Neural cell (in vitro differentiated cells): ENCODE results near the gene EEPD1. TPM values are rescaled to one million over a fixed set of nuclear protein-coding genes. Genes with fewer than 3 reads are reported as not detected.

Source experiments
- H2AFZ ChIP-seq: fragments of 200-600, 300-800 bp; sonication (generic), shearing (Covaris generic); 2 replicates; pipeline ENCODE4 v1.6.0; 2014; ENCODE audit warnings: low read depth, mild to moderate bottlenecking, antibody characterized with exemption, low read length, moderate library complexity
- H3F3A ChIP-seq: fragments of 200-600 bp; shearing (Covaris generic); 2 replicates; pipeline ENCODE4 v1.6.1; 2016; ENCODE audit warnings: mild to moderate bottlenecking, moderate library complexity, mixed read lengths, antibody characterized with exemption, low read length; ENCODE audit not compliant: insufficient read depth, poor library complexity, severe bottlenecking
- H3K27ac ChIP-seq: fragments of 200-600, 300-800 bp; sonication (generic), shearing (Covaris generic); 2 replicates; pipeline ENCODE4 v1.5.1; 2014; ENCODE audit warnings: mild to moderate bottlenecking, low read length, moderate library complexity
- H3K27me3 ChIP-seq: fragments of 300-800, 200-600 bp; sonication (generic), shearing (Covaris generic); 2 replicates; pipeline ENCODE4 v1.6.0; 2014; ENCODE audit warnings: mild to moderate bottlenecking, low read depth, low read length, moderate library complexity; ENCODE audit not compliant: insufficient read depth
- H3K36me3 ChIP-seq: fragments of 300-800, 200-600 bp; sonication (generic), shearing (Covaris generic); 2 replicates; pipeline ENCODE4 v1.5.1; 2014; ENCODE audit warnings: mild to moderate bottlenecking, antibody characterized with exemption, low read length, moderate library complexity; ENCODE audit not compliant: insufficient read depth
- H3K4me2 ChIP-seq: fragments of 300-800, 200-600 bp; sonication (generic), shearing (Covaris generic); 2 replicates; pipeline ENCODE4 v1.6.0; 2014; ENCODE audit warnings: mild to moderate bottlenecking, low read length
- H3K4me3 ChIP-seq: fragments of 300-800, 200-600 bp; sonication (generic), shearing (Covaris generic); 2 replicates; pipeline ENCODE4 v1.5.1; 2014; ENCODE audit warnings: mild to moderate bottlenecking, low read length, moderate library complexity
- H3K79me2 ChIP-seq: fragments of 200-600 bp; shearing (Covaris generic); replicated peaks from 2 replicates; pipeline ENCODE4 v1.6.0; 2014; ENCODE audit warnings: mild to moderate bottlenecking, low read length, moderate library complexity; ENCODE audit not compliant: insufficient read depth
- H3K9ac ChIP-seq: fragments of 300-800, 200-600 bp; sonication (generic), shearing (Covaris generic); 2 replicates; pipeline ENCODE4 v1.6.1; 2016; ENCODE audit warnings: mild to moderate bottlenecking, low read length, mixed read lengths
- H3K9me2 ChIP-seq: fragments of 200-600 bp; shearing (Covaris generic); 2 replicates; pipeline ENCODE4 v1.6.1; 2016; ENCODE audit warnings: mild to moderate bottlenecking, low read length, mixed read lengths; ENCODE audit not compliant: insufficient read depth
- H3K9me3 ChIP-seq: fragments of 200-600, 300-800 bp; sonication (generic), shearing (Covaris generic); 2 replicates; pipeline ENCODE4 v1.6.1; 2016; ENCODE audit warnings: mild to moderate bottlenecking, mixed run types, low read length, moderate library complexity, mixed read lengths
- H4K20me1 ChIP-seq: fragments of 200-600 bp; shearing (Covaris generic); 2 replicates; pipeline ENCODE4 v1.6.1; 2016; ENCODE audit warnings: mild to moderate bottlenecking, mixed run types; ENCODE audit not compliant: insufficient read depth
- EP300 ChIP-seq: fragments of 450-650 bp; conservative IDR thresholded peaks from 2 replicates; pipeline ENCODE4 v1.6.1; 2014; ENCODE audit warnings: antibody characterized with exemption, mild to moderate bottlenecking, moderate library complexity; ENCODE audit not compliant: poor library complexity, severe bottlenecking
- EZH2 ChIP-seq: fragments of 200-600, 300-800 bp; shearing (Covaris generic), sonication (generic); IDR thresholded peaks from 2 replicates; pipeline ENCODE4 v1.6.1; 2014; ENCODE audit warnings: antibody characterized with exemption, low read length, borderline replicate concordance, mild to moderate bottlenecking; ENCODE audit not compliant: insufficient read depth, poor library complexity, severe bottlenecking
- MXI1 ChIP-seq: fragments of 450-650 bp; conservative IDR thresholded peaks from 2 replicates; pipeline ENCODE4 v1.6.1; 2014; ENCODE audit warnings: antibody characterized with exemption, mild to moderate bottlenecking; ENCODE audit not compliant: poor library complexity, severe bottlenecking
- POLR2AphosphoS5 ChIP-seq: IDR thresholded peaks from 2 replicates; pipeline ENCODE4 v1.6.1; 2012
- RAD21 ChIP-seq: fragments of 450-650 bp; conservative IDR thresholded peaks from 2 replicates; pipeline ENCODE4 v1.6.1; 2014; ENCODE audit warnings: antibody characterized with exemption, mild to moderate bottlenecking, moderate library complexity
- SMC3 ChIP-seq: fragments of 450-650 bp; conservative IDR thresholded peaks from 2 replicates; pipeline ENCODE4 v1.6.1; 2014; ENCODE audit warnings: antibody characterized with exemption, mild to moderate bottlenecking, moderate library complexity; ENCODE audit not compliant: poor library complexity
- TAF1 ChIP-seq: IDR thresholded peaks from 2 replicates; pipeline ENCODE4 v1.6.1; 2012; ENCODE audit warnings: low read depth
- polyA plus RNA-seq: library from polyadenylated mRNA; depleted of rRNA; stranded (reverse); fragments of >200 nt; gene quantifications from 2 replicates; pipeline ENCODE4 v1.2.3, GENCODE V29; 2014
- TF ChIP-seq, protein P1 (sequence below): fragments of 450-650 bp; IDR thresholded peaks from 2 replicates; pipeline ENCODE4 v1.5.1; 2014; ENCODE audit warnings: antibody characterized with exemption, mild to moderate bottlenecking, moderate library complexity; ENCODE audit not compliant: poor library complexity, severe bottlenecking
- TF ChIP-seq, protein P2 (sequence below): IDR thresholded peaks from 2 replicates; pipeline ENCODE4 v1.6.1; 2012; ENCODE audit warnings: borderline replicate concordance

Gene EEPD1
- polyA plus RNA-seq, 1 donor from 2014 or later, result 4.2 TPM

DNA sequence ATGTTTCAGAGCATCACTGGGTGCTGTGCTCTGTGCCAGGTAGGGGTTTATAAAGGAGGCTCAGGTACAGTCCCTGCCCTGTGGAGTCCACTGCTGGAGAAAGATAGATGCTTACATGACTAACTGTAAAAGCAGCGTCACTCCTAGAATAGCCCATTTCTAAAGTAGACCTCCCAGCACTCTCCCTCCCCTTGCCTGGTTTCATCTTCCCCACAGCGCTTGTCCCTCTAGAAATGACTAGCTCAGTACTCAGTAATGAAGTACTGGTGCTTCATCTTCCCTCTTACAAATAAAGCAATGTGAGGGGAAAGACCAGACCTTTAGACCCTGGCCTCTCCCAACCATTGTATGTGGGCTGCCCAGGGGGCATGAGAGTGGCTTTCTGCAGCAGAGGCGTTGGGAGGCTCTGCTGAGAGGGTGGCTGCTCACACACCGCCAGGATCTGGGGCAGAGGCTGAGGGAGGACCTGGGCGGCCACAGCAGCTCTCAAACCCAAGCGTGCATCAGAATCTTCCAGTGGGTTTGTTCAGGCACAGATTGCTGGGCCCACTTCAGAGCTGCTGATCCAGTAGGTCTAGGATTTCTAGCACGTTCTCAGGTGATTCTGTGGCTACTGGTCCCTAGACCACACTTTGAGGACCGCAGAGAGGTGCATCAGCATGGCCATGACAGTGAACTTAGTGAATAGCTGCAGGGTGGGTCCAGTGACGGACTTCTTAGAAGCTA is 126.3 kb downstream of the EEPD1 start:
- H3K4me3 ChIP-seq, result no peak overlapping the region
- H3F3A ChIP-seq, result no peaks in the 10 kb centered on the region
- H3K27me3 ChIP-seq, result no peaks in the 10 kb centered on the region
- no peak for TF ChIP-seq SMC3
- TF ChIP-seq TAF1, result no peak
- TF ChIP-seq, protein P1, sequence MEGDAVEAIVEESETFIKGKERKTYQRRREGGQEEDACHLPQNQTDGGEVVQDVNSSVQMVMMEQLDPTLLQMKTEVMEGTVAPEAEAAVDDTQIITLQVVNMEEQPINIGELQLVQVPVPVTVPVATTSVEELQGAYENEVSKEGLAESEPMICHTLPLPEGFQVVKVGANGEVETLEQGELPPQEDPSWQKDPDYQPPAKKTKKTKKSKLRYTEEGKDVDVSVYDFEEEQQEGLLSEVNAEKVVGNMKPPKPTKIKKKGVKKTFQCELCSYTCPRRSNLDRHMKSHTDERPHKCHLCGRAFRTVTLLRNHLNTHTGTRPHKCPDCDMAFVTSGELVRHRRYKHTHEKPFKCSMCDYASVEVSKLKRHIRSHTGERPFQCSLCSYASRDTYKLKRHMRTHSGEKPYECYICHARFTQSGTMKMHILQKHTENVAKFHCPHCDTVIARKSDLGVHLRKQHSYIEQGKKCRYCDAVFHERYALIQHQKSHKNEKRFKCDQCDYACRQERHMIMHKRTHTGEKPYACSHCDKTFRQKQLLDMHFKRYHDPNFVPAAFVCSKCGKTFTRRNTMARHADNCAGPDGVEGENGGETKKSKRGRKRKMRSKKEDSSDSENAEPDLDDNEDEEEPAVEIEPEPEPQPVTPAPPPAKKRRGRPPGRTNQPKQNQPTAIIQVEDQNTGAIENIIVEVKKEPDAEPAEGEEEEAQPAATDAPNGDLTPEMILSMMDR, result no peak
- TF ChIP-seq MXI1, result no peak
- TF ChIP-seq POLR2AphosphoS5, result no peak
- no peak for TF ChIP-seq RAD21
- TF ChIP-seq EP300, result no peak
- no peaks in the 10 kb centered on the region for H3K9me2 ChIP-seq
- no peak overlapping the region for H3K27ac ChIP-seq
- H3K9ac ChIP-seq, result no peak overlapping the region
- H4K20me1 ChIP-seq, result no peaks in the 10 kb centered on the region
- H3K4me2 ChIP-seq, result no peak overlapping the region
- no peak overlapping the region for H2AFZ ChIP-seq
- no peaks in the 10 kb centered on the region for H3K9me3 ChIP-seq
- H3K79me2 ChIP-seq, result no peaks in the 10 kb centered on the region
- no peaks in the 10 kb centered on the region for H3K36me3 ChIP-seq

DNA sequence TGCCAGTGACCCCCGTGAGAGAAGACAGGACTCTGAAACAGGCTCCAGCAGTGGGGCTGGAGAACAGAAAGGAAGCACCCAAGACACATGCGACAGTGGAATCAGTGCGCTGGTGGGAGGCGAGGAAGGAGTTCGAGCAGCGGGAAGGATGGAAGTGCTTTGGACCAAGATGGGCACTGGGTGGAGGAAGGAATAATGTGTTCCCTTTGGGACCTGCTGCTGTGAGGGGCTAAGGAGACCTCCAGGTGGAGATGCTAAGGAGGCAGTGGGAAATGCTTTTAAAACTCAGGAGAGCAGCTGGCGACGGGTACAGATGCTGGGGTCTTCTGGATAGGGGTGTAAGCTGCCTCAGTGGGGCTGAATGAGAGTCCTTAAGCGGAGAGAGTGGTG is 126.9 kb downstream of the EEPD1 start:
- Histone ChIP-seq H3K9ac (no peak overlapping the region), H3F3A (no peaks in the 10 kb centered on the region), H3K27me3 (no peaks in the 10 kb centered on the region), H2AFZ (no peak overlapping the region), H4K20me1 (no peaks in the 10 kb centered on the region), H3K4me3 (no peak overlapping the region), H3K36me3 (no peaks in the 10 kb centered on the region), H3K27ac (no peak overlapping the region), H3K79me2 (no peaks in the 10 kb centered on the region), H3K9me2 (no peaks in the 10 kb centered on the region), H3K9me3 (no peaks in the 10 kb centered on the region), H3K4me2 (no peak overlapping the region)
- TF ChIP-seq, protein P2, sequence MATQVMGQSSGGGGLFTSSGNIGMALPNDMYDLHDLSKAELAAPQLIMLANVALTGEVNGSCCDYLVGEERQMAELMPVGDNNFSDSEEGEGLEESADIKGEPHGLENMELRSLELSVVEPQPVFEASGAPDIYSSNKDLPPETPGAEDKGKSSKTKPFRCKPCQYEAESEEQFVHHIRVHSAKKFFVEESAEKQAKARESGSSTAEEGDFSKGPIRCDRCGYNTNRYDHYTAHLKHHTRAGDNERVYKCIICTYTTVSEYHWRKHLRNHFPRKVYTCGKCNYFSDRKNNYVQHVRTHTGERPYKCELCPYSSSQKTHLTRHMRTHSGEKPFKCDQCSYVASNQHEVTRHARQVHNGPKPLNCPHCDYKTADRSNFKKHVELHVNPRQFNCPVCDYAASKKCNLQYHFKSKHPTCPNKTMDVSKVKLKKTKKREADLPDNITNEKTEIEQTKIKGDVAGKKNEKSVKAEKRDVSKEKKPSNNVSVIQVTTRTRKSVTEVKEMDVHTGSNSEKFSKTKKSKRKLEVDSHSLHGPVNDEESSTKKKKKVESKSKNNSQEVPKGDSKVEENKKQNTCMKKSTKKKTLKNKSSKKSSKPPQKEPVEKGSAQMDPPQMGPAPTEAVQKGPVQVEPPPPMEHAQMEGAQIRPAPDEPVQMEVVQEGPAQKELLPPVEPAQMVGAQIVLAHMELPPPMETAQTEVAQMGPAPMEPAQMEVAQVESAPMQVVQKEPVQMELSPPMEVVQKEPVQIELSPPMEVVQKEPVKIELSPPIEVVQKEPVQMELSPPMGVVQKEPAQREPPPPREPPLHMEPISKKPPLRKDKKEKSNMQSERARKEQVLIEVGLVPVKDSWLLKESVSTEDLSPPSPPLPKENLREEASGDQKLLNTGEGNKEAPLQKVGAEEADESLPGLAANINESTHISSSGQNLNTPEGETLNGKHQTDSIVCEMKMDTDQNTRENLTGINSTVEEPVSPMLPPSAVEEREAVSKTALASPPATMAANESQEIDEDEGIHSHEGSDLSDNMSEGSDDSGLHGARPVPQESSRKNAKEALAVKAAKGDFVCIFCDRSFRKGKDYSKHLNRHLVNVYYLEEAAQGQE, result no peak
- TF ChIP-seq EP300, result no peak
- TF ChIP-seq TAF1, result no peak
- TF ChIP-seq RAD21, result no peak
- no peak for TF ChIP-seq SMC3
- TF ChIP-seq, protein P1, result no peak
- TF ChIP-seq POLR2AphosphoS5, result no peak
- TF ChIP-seq EZH2, result no peak
- TF ChIP-seq MXI1, result no peak
